Activated CD8-positive, alpha-beta T cell treated with anti-CD3 and anti-CD28 coated beads for 36 hours (primary cell): ENCODE measurements around the gene NPM3. TPM values are rescaled to one million over a fixed set of nuclear protein-coding genes. Genes with fewer than 3 reads are reported as not detected.

Source experiments
- ATAC-seq: fragments of 200-7000 bp; cut with Tn5 transposase; one replicate; pipeline ENCODE4 v1.10.0; 2021; ENCODE audit warnings: mild to moderate bottlenecking, moderate library complexity
- CTCF ChIA-PET: fragments of 350-600 bp; sonication (Branson Sonifier 250); formaldehyde crosslinking; loops from one replicate; lab custom pipeline; 2021; ENCODE audit warnings: antibody characterized with exemption; lab: Charles Lee
- POLR2A ChIA-PET: fragments of 350-600 bp; sonication (Branson Sonifier 250); formaldehyde crosslinking; loops from one replicate; lab custom pipeline; 2021; ENCODE audit warnings: antibody characterized with exemption; lab: Charles Lee
- DNase-seq: peaks from one replicate; pipeline ENCODE4 v3.0.0-alpha.2; 2020
- H3K27ac Mint-ChIP-seq: one replicate; pipeline ENCODE4 v1.8.0; 2021; ENCODE audit warnings: mild to moderate bottlenecking, mixed read lengths
- H3K27me3 Mint-ChIP-seq: one replicate; pipeline ENCODE4 v1.8.0; 2021; ENCODE audit warnings: mixed read lengths
- H3K36me3 Mint-ChIP-seq: one replicate; pipeline ENCODE4 v1.8.0; 2021; ENCODE audit warnings: low read depth, mixed read lengths
- H3K4me1 Mint-ChIP-seq: one replicate; pipeline ENCODE4 v1.8.0; 2021; ENCODE audit warnings: low read depth, mixed read lengths
- H3K4me3 Mint-ChIP-seq: one replicate; pipeline ENCODE4 v1.8.0; 2021; ENCODE audit warnings: mild to moderate bottlenecking, moderate library complexity, mixed read lengths
- H3K9me3 Mint-ChIP-seq: one replicate; pipeline ENCODE4 v1.8.0; 2021; ENCODE audit warnings: mixed read lengths
- intact Hi-C: fragments of 100-400 bp; cut with micrococcal nuclease; formaldehyde crosslinking; loops from one replicate; pipeline ENCODE4 v1.10.0; 2022
- total RNA-seq, 2 experiments: library from RNA; stranded (reverse); gene quantifications; one replicate each; pipeline ENCODE4 v1.2.3, GENCODE V29; 2021
- TF ChIP-seq, protein P1 (sequence below): fragments of 200-600 bp; IDR thresholded peaks from one replicate; pipeline ENCODE4 v1.8.0; 2022; ENCODE audit warnings: antibody characterized with exemption, mild to moderate bottlenecking

NPM3 gene
- total RNA-seq, 2 experiments from 2014 or later = 235 to 264 TPM

DNA sequence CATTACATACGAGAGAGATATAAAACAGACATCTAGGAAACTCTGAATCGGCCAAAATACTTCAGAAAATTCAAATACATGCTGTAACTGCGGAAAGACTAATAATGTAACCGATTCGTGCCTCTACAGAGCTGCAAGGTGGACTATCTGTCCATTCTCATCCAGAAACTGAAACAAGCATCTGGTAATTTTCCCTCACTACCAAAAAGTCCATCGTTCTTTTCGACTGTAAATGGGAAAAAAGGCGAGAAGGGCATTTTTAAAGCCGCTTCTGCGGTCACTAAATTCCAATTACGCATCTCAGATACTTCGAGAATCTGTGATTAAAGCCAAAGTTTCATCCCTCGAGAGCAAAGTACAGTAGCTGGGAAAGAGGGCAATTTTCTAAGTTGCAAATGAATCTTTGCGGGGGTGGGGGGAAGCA is 33.7 kb upstream of the NPM3 start:
- H3K27me3 Mint-ChIP-seq = no peaks in the 10 kb centered on the region
- peaks cover 44% of the 10 kb centered on the region for H3K4me1 Mint-ChIP-seq

DNA sequence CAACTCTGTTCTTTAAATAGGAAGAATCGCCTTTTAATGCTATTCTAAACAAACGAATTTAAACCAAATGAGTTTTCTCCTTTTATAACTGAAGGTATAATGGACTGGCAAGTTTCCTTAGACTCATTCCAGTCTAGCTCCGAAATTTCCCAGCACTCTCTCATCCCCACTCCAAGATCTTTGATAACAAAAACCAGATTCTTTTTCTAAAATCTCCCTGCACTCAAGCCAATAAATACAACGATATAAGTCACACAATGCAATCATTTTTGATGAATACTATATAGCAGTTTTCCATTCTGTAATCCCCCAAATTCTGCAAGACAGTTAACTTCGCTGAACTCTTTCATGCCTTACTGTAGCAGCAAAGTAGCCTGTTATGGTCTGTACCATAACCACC is 33.1 kb upstream of the NPM3 start:
- Mint-ChIP-seq H3K36me3 (peaks cover 46% of the 10 kb centered on the region), H3K4me1 (peaks cover 44% of the 10 kb centered on the region), H3K27ac (peak overlapping the region; percentile 96), H3K4me3 (peak overlapping the region; percentile 88), H3K27me3 (no peaks in the 10 kb centered on the region), H3K9me3 (no peaks in the 10 kb centered on the region)
- TF ChIP-seq, protein P1, sequence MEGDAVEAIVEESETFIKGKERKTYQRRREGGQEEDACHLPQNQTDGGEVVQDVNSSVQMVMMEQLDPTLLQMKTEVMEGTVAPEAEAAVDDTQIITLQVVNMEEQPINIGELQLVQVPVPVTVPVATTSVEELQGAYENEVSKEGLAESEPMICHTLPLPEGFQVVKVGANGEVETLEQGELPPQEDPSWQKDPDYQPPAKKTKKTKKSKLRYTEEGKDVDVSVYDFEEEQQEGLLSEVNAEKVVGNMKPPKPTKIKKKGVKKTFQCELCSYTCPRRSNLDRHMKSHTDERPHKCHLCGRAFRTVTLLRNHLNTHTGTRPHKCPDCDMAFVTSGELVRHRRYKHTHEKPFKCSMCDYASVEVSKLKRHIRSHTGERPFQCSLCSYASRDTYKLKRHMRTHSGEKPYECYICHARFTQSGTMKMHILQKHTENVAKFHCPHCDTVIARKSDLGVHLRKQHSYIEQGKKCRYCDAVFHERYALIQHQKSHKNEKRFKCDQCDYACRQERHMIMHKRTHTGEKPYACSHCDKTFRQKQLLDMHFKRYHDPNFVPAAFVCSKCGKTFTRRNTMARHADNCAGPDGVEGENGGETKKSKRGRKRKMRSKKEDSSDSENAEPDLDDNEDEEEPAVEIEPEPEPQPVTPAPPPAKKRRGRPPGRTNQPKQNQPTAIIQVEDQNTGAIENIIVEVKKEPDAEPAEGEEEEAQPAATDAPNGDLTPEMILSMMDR = no peak
- no peak for ATAC-seq
- no peak for DNase-seq
- intact Hi-C loops = loop anchor here (5.0 kb wide), 1 partner anchor 34 kb away; the partner anchor contains the start of gene NPM3
- ChIA-PET POLR2A (interaction anchor here (0.6 to 6.6 kb wide), 7 partner anchors 10 to 303 kb away, joined by 3 to 53 read pairs (median 6); partner anchors contain the start of genes KCNIP2 and NPM3), CTCF (interaction anchor here (1.0 to 9.7 kb wide), 4 partner anchors 23 to 214 kb away, joined by 3 to 125 read pairs (median 6); partner anchors contain the start of gene KCNIP2)

More for the DNA sequence above, 33.7 kb upstream of the NPM3 start:
- peak overlapping the region; percentile 88 for H3K4me3 Mint-ChIP-seq
- peak; percentile 21 for DNase-seq
- H3K9me3 Mint-ChIP-seq = no peaks in the 10 kb centered on the region
- ChIA-PET POLR2A (interaction anchor here (0.6 to 6.6 kb wide), 9 partner anchors 10 to 1286 kb away, joined by 3 to 53 read pairs (median 4); partner anchors contain the start of genes KCNIP2 and NPM3), CTCF (interaction anchor here (1.4 to 9.7 kb wide), 3 partner anchors 23 to 193 kb away, joined by 4 to 125 read pairs (median 9); partner anchors contain the start of gene KCNIP2)
- intact Hi-C loops = loop anchor here (5.0 kb wide), 1 partner anchor 35 kb away; the partner anchor contains the start of gene NPM3
- TF ChIP-seq, protein P1 = no peak
- ATAC-seq = no peak
- H3K36me3 Mint-ChIP-seq = peaks cover 42% of the 10 kb centered on the region
- peak overlapping the region; percentile 96 for H3K27ac Mint-ChIP-seq

DNA sequence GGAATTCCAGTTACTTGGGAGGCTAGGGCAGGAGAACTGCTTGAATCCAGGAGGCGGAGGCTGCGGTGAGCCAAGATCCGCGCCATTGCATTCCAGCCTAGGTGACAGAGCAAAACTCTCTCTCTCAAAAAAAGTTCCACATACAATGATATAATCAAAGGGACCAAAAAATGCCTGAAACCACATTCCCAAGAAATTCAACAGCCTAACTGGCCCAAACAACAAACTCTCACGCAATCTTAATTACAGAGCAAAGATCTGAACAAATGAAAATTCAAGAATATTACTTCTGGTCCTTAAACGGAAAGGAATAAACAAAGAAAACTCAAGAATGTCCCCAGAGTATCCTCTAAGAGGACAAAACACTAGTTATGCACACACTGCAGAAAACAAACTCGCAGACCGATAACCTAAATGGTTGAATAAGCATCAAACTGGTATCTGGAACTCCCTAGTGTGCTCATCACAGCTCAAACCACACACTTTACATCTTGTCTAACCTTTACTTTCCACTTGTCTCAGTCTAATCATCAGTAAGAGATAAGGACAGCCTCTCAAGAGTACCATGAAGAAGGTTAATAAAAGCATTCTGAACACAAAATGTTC is 31.3 kb upstream of the NPM3 start:
- Mint-ChIP-seq H3K4me3 (peak overlapping the region; percentile 88), H3K36me3 (peaks cover 60% of the 10 kb centered on the region), H3K27me3 (no peaks in the 10 kb centered on the region), H3K9me3 (no peaks in the 10 kb centered on the region), H3K4me1 (peaks cover 48% of the 10 kb centered on the region), H3K27ac (peak overlapping the region; percentile 90)
- no peak for DNase-seq
- TF ChIP-seq, protein P1 = no peak
- CTCF ChIA-PET = interaction anchor here (0.6 to 9.7 kb wide), 4 partner anchors 25 to 259 kb away, joined by 3 to 125 read pairs (median 4); partner anchors contain the start of gene KCNIP2
- POLR2A ChIA-PET = interaction anchor here (1.2 to 6.6 kb wide), 2 partner anchors 26 to 30 kb away, joined by 3 to 53 read pairs; partner anchors contain the start of gene NPM3
- intact Hi-C loops = loop anchor here (5.0 kb wide), 1 partner anchor 32 kb away; the partner anchor contains the start of gene NPM3
- ATAC-seq = peak; percentile 8

DNA sequence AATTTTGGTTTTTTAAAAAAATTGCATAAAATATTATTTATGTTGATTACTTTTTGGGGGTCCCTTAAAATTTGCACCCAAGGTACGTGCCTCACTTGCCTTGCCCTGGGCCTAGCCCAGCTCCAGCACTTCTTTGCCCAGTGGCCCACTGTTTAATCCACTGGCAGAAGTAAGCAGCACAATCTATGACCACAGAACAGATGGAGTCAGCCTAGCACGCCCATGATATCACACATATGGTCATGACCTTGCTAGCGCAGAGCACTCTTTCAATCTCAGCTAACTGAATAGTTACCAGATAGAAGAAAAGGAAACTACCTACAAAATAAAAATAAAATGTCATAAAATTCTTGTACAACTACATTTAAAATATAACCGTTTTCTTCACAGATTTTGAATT is 29.4 kb upstream of the NPM3 start:
- Mint-ChIP-seq H3K27ac (peak overlapping the region; percentile 55), H3K36me3 (peaks cover 73% of the 10 kb centered on the region), H3K4me3 (no peak overlapping the region), H3K27me3 (no peaks in the 10 kb centered on the region), H3K4me1 (peaks cover 51% of the 10 kb centered on the region), H3K9me3 (no peaks in the 10 kb centered on the region)
- TF ChIP-seq, protein P1 = no peak
- DNase-seq (no peak), ATAC-seq (no peak)
- ChIA-PET CTCF (interaction anchor here (0.8 to 1.9 kb wide), 7 partner anchors 18 to 261 kb away, joined by 3 to 12 read pairs (median 5); no protein-coding TSS in a partner anchor), POLR2A (interaction anchor here (0.6 to 1.4 kb wide), 2 partner anchors 9 to 11 kb away, joined by 4 to 6 read pairs; no protein-coding TSS in a partner anchor)
- intact Hi-C loops = no loop called here
